Fibroblast of the conjunctiva (primary cell): ENCODE data around the gene NKIRAS2.

Experiments used
- DNase-seq: peaks from one replicate; pipeline ENCODE4 v3.0.0-alpha.2; 2010; ENCODE audit warnings: low read depth

Gene NKIRAS2

GRCh38 chr17:42026857-42027589 lies 7.1 kb downstream of the NKIRAS2 start:
- DNase-seq: no peak

GRCh38 chr17:42027590-42027889 lies 7.7 kb downstream of the NKIRAS2 start:
- DNase-seq: no peak

- no peak for DNase-seq
These were observed 8.3 kb downstream of the NKIRAS2 start for GRCh38 chr17:42027961-42028790.

GRCh38 chr17:42028791-42029127 lies 8.9 kb downstream of the NKIRAS2 start:
- DNase-seq: no peak

- no peak for DNase-seq
These were observed 11.7 kb downstream of the NKIRAS2 start for GRCh38 chr17:42031584-42031983.

GRCh38 chr17:42034059-42034458 lies 14.2 kb downstream of the NKIRAS2 start:
- no peak for DNase-seq

GRCh38 chr17:42038221-42038973 lies 18.5 kb downstream of the NKIRAS2 start:
- DNase-seq: no peak

- DNase-seq: no peak
These were observed 20.2 kb downstream of the NKIRAS2 start for GRCh38 chr17:42039794-42040763.

- no peak for DNase-seq
These were observed 20.9 kb downstream of the NKIRAS2 start for GRCh38 chr17:42040818-42041217.

- no peak for DNase-seq
These were observed 21.7 kb downstream of the NKIRAS2 start for GRCh38 chr17:42041619-42042018.

GRCh38 chr17:42042598-42043319 lies 22.9 kb downstream of the NKIRAS2 start:
- no peak for DNase-seq

GRCh38 chr17:42045719-42046118 lies 25.8 kb downstream of the NKIRAS2 start:
- DNase-seq: no peak

GRCh38 chr17:42047343-42047742 lies 27.5 kb downstream of the NKIRAS2 start:
- DNase-seq: no peak

- DNase-seq: no peak
These were observed 30.0 kb downstream of the NKIRAS2 start for GRCh38 chr17:42049834-42050392.

- no peak for DNase-seq
These were observed 30.6 kb downstream of the NKIRAS2 start, which contains the start of gene C17orf113 for GRCh38 chr17:42050393-42051012. Gene C17orf113, minus strand, starts transcription at chr17:42050601. Its CDS starts 7,225 bp downstream, at chr17:42043376.

- DNase-seq: no peak
These were observed 31.1 kb downstream of the NKIRAS2 start for GRCh38 chr17:42051013-42051400.

- no peak for DNase-seq
These were observed 31.8 kb downstream of the NKIRAS2 start for GRCh38 chr17:42051645-42052044.

- DNase-seq: no peak
These were observed 32.5 kb downstream of the NKIRAS2 start for GRCh38 chr17:42052346-42052877.

- no peak for DNase-seq
These were observed 34.0 kb downstream of the NKIRAS2 start for GRCh38 chr17:42053731-42054500.
